Esophagus (tissue), 2 donors: ENCODE measurements around the gene PSKH1. TPM values are rescaled to one million over a fixed set of nuclear protein-coding genes. Genes with fewer than 3 reads are reported as not detected.
"Not testable (repeated sequence)": the region's sequence is repeated elsewhere in the genome, so short reads cannot be mapped to it uniquely, and the experiment has no call there.

Experiments
- H3K27ac ChIP-seq, 2 donors: one replicate each; pipeline ENCODE4 v1.5.1; 2013; ENCODE audit warnings: low read depth in 2 of 2, mild to moderate bottlenecking in 2 of 2, inconsistent platforms in 1 of 2, low read length in 1 of 2, moderate library complexity in 1 of 2
- H3K27me3 ChIP-seq, 2 donors: one replicate each; pipeline ENCODE4 v1.6.1; 2013; ENCODE audit warnings: low read length in 2 of 2, control low read depth in 1 of 2, mild to moderate bottlenecking in 1 of 2; ENCODE audit not compliant: insufficient read depth in 2 of 2, control insufficient read depth in 1 of 2
- H3K36me3 ChIP-seq, 2 donors: one replicate each; pipeline ENCODE4 v1.6.1; 2013; ENCODE audit warnings: low read length in 1 of 2; ENCODE audit not compliant: control insufficient read depth in 2 of 2, insufficient read depth in 2 of 2
- H3K4me1 ChIP-seq, 2 donors: one replicate each; pipeline ENCODE4 v1.6.1; 2013; ENCODE audit warnings: low read length in 1 of 2; ENCODE audit not compliant: control insufficient read depth in 2 of 2, insufficient read depth in 2 of 2
- H3K4me3 ChIP-seq, 2 donors: one replicate each; pipeline ENCODE4 v1.5.1; 2013; ENCODE audit warnings: low read length in 2 of 2, mild to moderate bottlenecking in 2 of 2, low read depth in 1 of 2, moderate library complexity in 1 of 2
- H3K9me3 ChIP-seq, 2 donors: one replicate each; pipeline ENCODE4 v1.6.1; 2013; ENCODE audit warnings: mild to moderate bottlenecking in 2 of 2, low read depth in 1 of 2, low read length in 1 of 2, moderate library complexity in 1 of 2; ENCODE audit not compliant: control insufficient read depth in 2 of 2, insufficient read depth in 1 of 2
- WGBS, 2 donors: extraction: QIAGEN DNeasy Blood & Tissue Kit; methylation state at CpG; one replicate each; pipeline ENCODE4 v1.1.7; 2013; 5-methylcytosine and 5-hydroxymethylcytosine counted together
- polyA plus RNA-seq, 2 donors: library from polyadenylated mRNA; stranded (reverse); fragments of 200-250 nt; gene quantifications; one replicate each; pipeline ENCODE4 v1.2.3, GENCODE V29; 2013
- donor health status: healthy with polysubstance abuse.
- donor health status: Bipolar disorder and iron deficiency.

The PSKH1 gene
- polyA plus RNA-seq, 2 donors = 12.5 to 13.7 TPM

DNA sequence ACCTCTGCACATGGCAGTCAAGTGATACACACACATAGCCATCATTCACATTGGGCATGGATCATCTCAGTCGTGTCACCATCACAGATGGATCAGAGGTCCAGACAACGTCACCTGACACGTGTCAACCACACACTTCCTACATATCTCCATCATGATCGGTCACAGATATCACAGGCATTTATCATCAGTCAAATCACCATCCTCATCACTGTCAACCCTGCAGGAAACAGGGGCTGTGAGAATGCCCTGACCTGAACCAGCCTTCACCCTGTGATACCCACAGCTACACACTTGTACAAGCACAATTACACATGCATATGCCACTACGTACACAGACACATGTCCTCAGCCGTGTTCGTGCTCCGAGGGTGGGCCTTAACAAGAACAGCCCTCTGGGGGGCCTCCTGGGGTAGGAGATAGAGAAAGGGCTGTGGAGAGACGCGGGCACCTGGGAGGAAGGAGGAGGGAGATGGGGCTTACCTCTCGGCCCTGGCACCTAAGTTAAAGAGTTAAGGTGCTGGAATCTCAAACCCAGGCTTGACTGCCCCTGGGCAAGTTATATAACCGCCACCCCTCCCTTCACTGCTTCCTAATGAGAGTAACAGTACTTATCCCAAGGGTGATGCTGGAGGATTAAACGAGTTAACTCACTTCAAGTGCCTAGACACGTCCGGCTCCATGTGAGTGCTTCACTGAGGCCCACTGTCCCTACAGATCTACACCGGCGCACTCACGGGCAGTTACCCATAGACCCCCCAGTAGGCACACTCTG, 74.3 kb downstream of the PSKH1 start:
- no peaks in the 10 kb centered on the region for H3K27me3 ChIP-seq
- no peaks in the 10 kb centered on the region for H3K9me3 ChIP-seq
- H3K36me3 ChIP-seq = peaks cover 0 to 4% of the 10 kb centered on the region in 2 donors
- WGBS, 2 donors = 6 to 18% methylated on average over 18 of the region's 18 CpGs
- H3K4me1 ChIP-seq = peaks cover 10 to 20% of the 10 kb centered on the region in 2 donors
- peak overlapping the region; percentile 95 for H3K27ac ChIP-seq
- peak overlapping the region; percentile 69 to 82 for H3K4me3 ChIP-seq

DNA sequence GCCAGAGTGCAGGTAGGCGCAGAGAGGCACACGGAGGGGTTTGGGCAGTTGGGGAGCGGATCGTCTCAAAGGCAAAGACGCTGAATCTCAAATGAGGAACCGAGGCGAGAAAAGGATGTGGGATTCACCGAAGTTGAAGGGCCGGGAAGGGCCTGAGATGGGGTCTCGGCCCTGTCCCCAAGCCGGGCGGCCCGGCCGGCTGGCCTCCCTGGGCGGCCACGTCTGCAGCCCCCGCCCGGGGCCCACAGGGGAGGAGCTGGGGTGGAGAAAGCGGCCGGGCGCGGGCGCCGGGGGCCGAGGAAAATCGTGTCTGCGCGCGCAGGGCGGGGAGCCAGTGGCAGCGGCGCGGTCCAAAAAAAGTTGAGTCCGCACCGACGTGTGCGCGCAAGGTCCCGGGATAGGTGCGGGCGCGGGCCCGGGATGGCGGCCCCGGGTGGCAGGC, 74.9 kb downstream of the PSKH1 start:
- 1% methylated on average over 34 to 45 of the region's 45 CpGs for WGBS, 2 donors
- Histone ChIP-seq H3K4me3 (peak overlapping the region; percentile 69 to 82), H3K27ac (peak overlapping the region; percentile 95), H3K27me3 (no peaks in the 10 kb centered on the region), H3K4me1 (peaks cover 10 to 20% of the 10 kb centered on the region in 2 donors), H3K9me3 (no peaks in the 10 kb centered on the region), H3K36me3 (peaks cover 0 to 3% of the 10 kb centered on the region in 2 donors)

GRCh38 chr16:67968400-67969253, 75.6 kb downstream of the PSKH1 start, which contains the start of gene SLC12A4:
TSS of gene SLC12A4 (minus strand) at chr16:67968637. CDS start at chr16:67968553, 84 bp downstream.
- no peaks in the 10 kb centered on the region for H3K36me3 ChIP-seq
- H3K4me3 ChIP-seq = peak within 1 kb of the TSS; percentile 69 to 82
- WGBS, 2 donors = 0 to 2% methylated on average over 68 to 78 of the region's 78 CpGs
- peak within 1 kb of the TSS; percentile 95 for H3K27ac ChIP-seq
- no peaks in the 10 kb centered on the region for H3K9me3 ChIP-seq
- no peaks in the 10 kb centered on the region for H3K27me3 ChIP-seq
- peaks cover 10 to 20% of the 10 kb centered on the region in 2 donors for H3K4me1 ChIP-seq

- H3K4me1 ChIP-seq = peaks cover 6 to 20% of the 10 kb centered on the region in 2 donors
- peak overlapping the region; percentile 80 to 95 for H3K27ac ChIP-seq
- WGBS, 2 donors = 42 to 43% methylated on average over 40 of the region's 40 CpGs
- no peaks in the 10 kb centered on the region for H3K9me3 ChIP-seq
- H3K4me3 ChIP-seq = peak overlapping the region; percentile 69 to 82
- H3K27me3 ChIP-seq = no peaks in the 10 kb centered on the region
- no peaks in the 10 kb centered on the region for H3K36me3 ChIP-seq
Measured at GRCh38 chr16:67969254-67970039, 76.4 kb downstream of the PSKH1 start.

DNA sequence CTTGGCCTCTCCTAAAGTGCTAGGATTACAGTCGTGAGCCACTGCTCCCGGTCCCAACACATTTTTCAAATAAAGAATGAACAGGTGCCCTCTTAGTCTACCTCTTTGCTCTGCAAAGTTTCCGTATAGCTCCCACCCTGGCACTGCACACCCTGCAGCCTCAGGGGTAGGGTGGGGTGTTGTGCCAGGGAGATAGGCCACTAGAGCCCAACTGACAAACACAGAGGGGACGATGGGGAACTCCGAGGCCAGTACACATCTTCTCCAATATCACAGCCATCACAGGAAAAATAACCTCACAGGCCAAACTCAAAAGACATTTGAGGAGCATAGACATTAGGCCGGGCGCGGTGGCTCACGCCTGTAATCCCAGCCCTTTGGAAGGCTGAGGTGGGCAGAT, 78.1 kb downstream of the PSKH1 start:
- Histone ChIP-seq H3K27me3 (no peaks in the 10 kb centered on the region), H3K27ac (no peak overlapping the region), H3K36me3 (no peaks in the 10 kb centered on the region), H3K4me3 (no peak overlapping the region), H3K9me3 (no peaks in the 10 kb centered on the region), H3K4me1 (peaks cover 6 to 14% of the 10 kb centered on the region in 2 donors)
- 88 to 94% methylated on average over 9 of the region's 9 CpGs for WGBS, 2 donors

DNA sequence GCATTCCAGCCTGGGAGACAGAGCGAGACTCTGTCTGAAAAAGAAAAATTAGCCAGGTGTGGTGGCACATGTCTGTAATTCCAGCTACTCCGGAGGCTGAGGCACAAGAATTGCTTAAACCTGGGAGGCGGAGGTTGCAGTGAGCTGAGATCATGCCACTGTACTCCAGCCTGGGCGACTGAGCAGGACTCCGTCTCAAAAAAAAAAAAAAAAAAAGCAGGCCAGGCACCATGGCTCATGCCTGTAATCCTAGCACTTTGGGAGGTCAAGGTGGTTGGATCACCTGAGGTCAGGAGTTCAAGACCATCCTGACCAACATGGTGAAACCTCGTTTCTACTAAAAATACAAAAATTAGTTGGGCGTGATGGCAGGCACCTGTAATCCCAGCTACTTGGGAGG, 79.2 kb downstream of the PSKH1 start:
- not testable (repeated sequence) for H3K27ac ChIP-seq, H3K36me3 ChIP-seq, H3K4me3 ChIP-seq, H3K27me3 ChIP-seq, H3K4me1 ChIP-seq, H3K9me3 ChIP-seq
- 89 to 93% methylated on average over 7 of the region's 7 CpGs for WGBS, 2 donors

- WGBS, 2 donors = 73 to 74% methylated on average over 14 of the region's 14 CpGs
Measured at GRCh38 chr16:67975321-67976105, 82.5 kb downstream of the PSKH1 start.

GRCh38 chr16:67976205-67976604, 83.2 kb downstream of the PSKH1 start:
- Histone ChIP-seq H3K36me3 (no peaks in the 10 kb centered on the region), H3K27me3 (no peaks in the 10 kb centered on the region), H3K27ac (no peak overlapping the region), H3K9me3 (no peaks in the 10 kb centered on the region), H3K4me1 (no peaks in the 10 kb centered on the region), H3K4me3 (no peak overlapping the region)
- 92 to 94% methylated on average over 2 of the region's 2 CpGs for WGBS, 2 donors

More at GRCh38 chr16:67975321-67976105, 82.5 kb downstream of the PSKH1 start:
- Histone ChIP-seq H3K4me3 (no peak overlapping the region), H3K27ac (no peak overlapping the region), H3K27me3 (no peaks in the 10 kb centered on the region), H3K4me1 (no peaks in the 10 kb centered on the region), H3K36me3 (no peaks in the 10 kb centered on the region), H3K9me3 (no peaks in the 10 kb centered on the region)
